Measurements from ENCODE around the gene RPL38. TPM values are rescaled to one million over a fixed set of nuclear protein-coding genes. Genes with fewer than 3 reads are reported as not detected.

RPL38 gene
- total and polyA plus RNA-seq, 5 donors from 2014 or later, result 1,316 to 2,253 (median 2,032) TPM

- no peak for ATAC-seq (ENCODE audit: low read depth in 2 of 2)
- H3K27me3 ChIP-seq (ENCODE audit: control insufficient read depth, insufficient read depth, low read length), result no peaks in the 10 kb centered on the region
- H3K27me3 Mint-ChIP-seq, result no peaks in the 10 kb centered on the region
Observed at GRCh38 chr17:74245871-74246270, 42.4 kb downstream of the RPL38 start.

GRCh38 chr17:74249590-74250270 is 46.3 kb downstream of the RPL38 start:
- ATAC-seq (ENCODE audit: low read depth in 2 of 2) (no peak), DNase-seq (no peak)
- H3K27me3 ChIP-seq (ENCODE audit: control insufficient read depth, insufficient read depth, low read length), result no peaks in the 10 kb centered on the region
- H3K9me3 ChIP-seq (ENCODE audit: control insufficient read depth in 2 of 2, low read length in 2 of 2), result no peaks in the 10 kb centered on the region
- Mint-ChIP-seq H3K27ac (peak overlapping the region in 2 of 3 donors; percentile 26 to 51), H3K4me1 (peaks cover 0 to 5% (median 3%) of the 10 kb centered on the region in 4 donors), H3K27me3 (no peaks in the 10 kb centered on the region), H3K9me3 (peaks cover 0 to 1% (median 0%) of the 10 kb centered on the region in 7 donors), H3K4me3 (no peak overlapping the region), H3K36me3 (peaks cover 18% of the 10 kb centered on the region)
- no peak overlapping the region for H3K27ac ChIP-seq (ENCODE audit: insufficient read depth, low read length, poor library complexity, severe bottlenecking)
- peaks cover 18% of the 10 kb centered on the region for H3K36me3 ChIP-seq (ENCODE audit: control insufficient read depth, insufficient read depth, low read length)
- H3K4me1 ChIP-seq (ENCODE audit: control insufficient read depth, insufficient read depth, low read length, poor library complexity, severe bottlenecking), result no peaks in the 10 kb centered on the region
- no peak overlapping the region for H3K4me3 ChIP-seq (ENCODE audit: low read depth, low read length)

More at GRCh38 chr17:74245871-74246270, 42.4 kb downstream of the RPL38 start:
- Histone ChIP-seq H3K36me3 (ENCODE audit: control insufficient read depth, insufficient read depth, low read length) (peaks cover 10% of the 10 kb centered on the region), H3K9me3 (ENCODE audit: control insufficient read depth in 2 of 2, low read length in 2 of 2) (no peaks in the 10 kb centered on the region), H3K4me1 (ENCODE audit: control insufficient read depth, insufficient read depth, low read length, poor library complexity, severe bottlenecking) (no peaks in the 10 kb centered on the region), H3K27ac (ENCODE audit: insufficient read depth, low read length, poor library complexity, severe bottlenecking) (no peak overlapping the region), H3K4me3 (ENCODE audit: low read depth, low read length) (no peak overlapping the region)
- H3K36me3 Mint-ChIP-seq, result peaks cover 14% of the 10 kb centered on the region
- H3K27ac Mint-ChIP-seq, result peak overlapping the region in 2 of 3 donors; percentile 47 to 68
- no peaks in the 10 kb centered on the region for H3K9me3 Mint-ChIP-seq
- H3K4me1 Mint-ChIP-seq, result peaks cover 0 to 5% (median under 1%) of the 10 kb centered on the region in 4 donors
- no peak overlapping the region for H3K4me3 Mint-ChIP-seq
- DNase-seq, result no peak

GRCh38 chr17:74250324-74250995 is 47.0 kb downstream of the RPL38 start:
- peaks cover 0 to 1% (median 0%) of the 10 kb centered on the region in 7 donors for H3K9me3 Mint-ChIP-seq
- H3K27ac Mint-ChIP-seq, result peak overlapping the region in 1 of 3 donors; percentile 51
- no peaks in the 10 kb centered on the region for H3K4me1 ChIP-seq (ENCODE audit: control insufficient read depth, insufficient read depth, low read length, poor library complexity, severe bottlenecking)
- ATAC-seq (ENCODE audit: low read depth in 2 of 2) (no peak), DNase-seq (no peak)
- peaks cover 18% of the 10 kb centered on the region for H3K36me3 Mint-ChIP-seq
- peaks cover 0 to 5% (median 3%) of the 10 kb centered on the region in 4 donors for H3K4me1 Mint-ChIP-seq
- H3K27me3 Mint-ChIP-seq, result no peaks in the 10 kb centered on the region
- no peak overlapping the region for H3K27ac ChIP-seq (ENCODE audit: insufficient read depth, low read length, poor library complexity, severe bottlenecking)
- no peak overlapping the region for H3K4me3 ChIP-seq (ENCODE audit: low read depth, low read length)
- peaks cover 18% of the 10 kb centered on the region for H3K36me3 ChIP-seq (ENCODE audit: control insufficient read depth, insufficient read depth, low read length)
- no peak overlapping the region for H3K4me3 Mint-ChIP-seq
- H3K27me3 ChIP-seq (ENCODE audit: control insufficient read depth, insufficient read depth, low read length), result no peaks in the 10 kb centered on the region
- no peaks in the 10 kb centered on the region for H3K9me3 ChIP-seq (ENCODE audit: control insufficient read depth in 2 of 2, low read length in 2 of 2)

GRCh38 chr17:74251051-74251450 is 47.6 kb downstream of the RPL38 start:
- Mint-ChIP-seq H3K27ac (peak overlapping the region in 1 of 3 donors; percentile 80), H3K27me3 (no peaks in the 10 kb centered on the region), H3K9me3 (peaks cover 0 to 1% (median 0%) of the 10 kb centered on the region in 7 donors), H3K4me1 (peaks cover 0 to 5% (median 3%) of the 10 kb centered on the region in 4 donors), H3K4me3 (no peak overlapping the region), H3K36me3 (peaks cover 18% of the 10 kb centered on the region)
- H3K27ac ChIP-seq (ENCODE audit: insufficient read depth, low read length, poor library complexity, severe bottlenecking), result no peak overlapping the region
- ATAC-seq (ENCODE audit: low read depth in 2 of 2), result no peak
- H3K4me1 ChIP-seq (ENCODE audit: control insufficient read depth, insufficient read depth, low read length, poor library complexity, severe bottlenecking), result no peaks in the 10 kb centered on the region
- H3K36me3 ChIP-seq (ENCODE audit: control insufficient read depth, insufficient read depth, low read length), result peaks cover 18% of the 10 kb centered on the region
- no peaks in the 10 kb centered on the region for H3K9me3 ChIP-seq (ENCODE audit: control insufficient read depth in 2 of 2, low read length in 2 of 2)
- no peak overlapping the region for H3K4me3 ChIP-seq (ENCODE audit: low read depth, low read length)
- DNase-seq, result no peak
- no peaks in the 10 kb centered on the region for H3K27me3 ChIP-seq (ENCODE audit: control insufficient read depth, insufficient read depth, low read length)

GRCh38 chr17:74251569-74251968 is 48.1 kb downstream of the RPL38 start:
- Mint-ChIP-seq H3K4me3 (peak overlapping the region in 1 of 4 donors; percentile 51), H3K36me3 (peaks cover 16% of the 10 kb centered on the region), H3K27ac (no peak overlapping the region), H3K27me3 (no peaks in the 10 kb centered on the region), H3K9me3 (peaks cover 0 to 1% (median 0%) of the 10 kb centered on the region in 7 donors), H3K4me1 (peaks cover 0 to 5% (median 3%) of the 10 kb centered on the region in 4 donors)
- Histone ChIP-seq H3K4me1 (ENCODE audit: control insufficient read depth, insufficient read depth, low read length, poor library complexity, severe bottlenecking) (no peaks in the 10 kb centered on the region), H3K27me3 (ENCODE audit: control insufficient read depth, insufficient read depth, low read length) (no peaks in the 10 kb centered on the region), H3K4me3 (ENCODE audit: low read depth, low read length) (no peak overlapping the region), H3K9me3 (ENCODE audit: control insufficient read depth in 2 of 2, low read length in 2 of 2) (no peaks in the 10 kb centered on the region), H3K27ac (ENCODE audit: insufficient read depth, low read length, poor library complexity, severe bottlenecking) (no peak overlapping the region), H3K36me3 (ENCODE audit: control insufficient read depth, insufficient read depth, low read length) (peaks cover 18% of the 10 kb centered on the region)
- ATAC-seq (ENCODE audit: low read depth in 2 of 2) (no peak), DNase-seq (no peak)

GRCh38 chr17:74252211-74252610 is 48.7 kb downstream of the RPL38 start:
- H3K36me3 ChIP-seq (ENCODE audit: control insufficient read depth, insufficient read depth, low read length), result peaks cover 18% of the 10 kb centered on the region
- H3K4me1 ChIP-seq (ENCODE audit: control insufficient read depth, insufficient read depth, low read length, poor library complexity, severe bottlenecking), result no peaks in the 10 kb centered on the region
- ATAC-seq (ENCODE audit: low read depth in 2 of 2) (peak in 1 of 2 donors; percentile 24), DNase-seq (no peak)
- Mint-ChIP-seq H3K4me3 (no peak overlapping the region), H3K9me3 (peaks cover 0 to 1% (median 0%) of the 10 kb centered on the region in 7 donors), H3K36me3 (peaks cover 19% of the 10 kb centered on the region), H3K27ac (peak overlapping the region in 1 of 3 donors; percentile 49), H3K4me1 (peaks cover 0 to 5% (median 3%) of the 10 kb centered on the region in 4 donors), H3K27me3 (no peaks in the 10 kb centered on the region)
- no peaks in the 10 kb centered on the region for H3K9me3 ChIP-seq (ENCODE audit: control insufficient read depth in 2 of 2, low read length in 2 of 2)
- H3K27me3 ChIP-seq (ENCODE audit: control insufficient read depth, insufficient read depth, low read length), result no peaks in the 10 kb centered on the region
- no peak overlapping the region for H3K27ac ChIP-seq (ENCODE audit: insufficient read depth, low read length, poor library complexity, severe bottlenecking)
- H3K4me3 ChIP-seq (ENCODE audit: low read depth, low read length), result no peak overlapping the region

- no peaks in the 10 kb centered on the region for H3K4me1 ChIP-seq (ENCODE audit: control insufficient read depth, insufficient read depth, low read length, poor library complexity, severe bottlenecking)
- no peaks in the 10 kb centered on the region for H3K9me3 ChIP-seq (ENCODE audit: control insufficient read depth in 2 of 2, low read length in 2 of 2)
- H3K4me3 ChIP-seq (ENCODE audit: low read depth, low read length), result no peak overlapping the region
- no peaks in the 10 kb centered on the region for H3K27me3 Mint-ChIP-seq
- ATAC-seq (ENCODE audit: low read depth in 2 of 2) (no peak), DNase-seq (no peak)
- H3K27ac ChIP-seq (ENCODE audit: insufficient read depth, low read length, poor library complexity, severe bottlenecking), result no peak overlapping the region
- peak overlapping the region in 1 of 3 donors; percentile 49 for H3K27ac Mint-ChIP-seq
- peaks cover 19% of the 10 kb centered on the region for H3K36me3 Mint-ChIP-seq
- H3K4me1 Mint-ChIP-seq, result peaks cover 0 to 5% (median 3%) of the 10 kb centered on the region in 4 donors
- H3K27me3 ChIP-seq (ENCODE audit: control insufficient read depth, insufficient read depth, low read length), result no peaks in the 10 kb centered on the region
- H3K4me3 Mint-ChIP-seq, result no peak overlapping the region
- peaks cover 0 to 1% (median 0%) of the 10 kb centered on the region in 7 donors for H3K9me3 Mint-ChIP-seq
- peaks cover 18% of the 10 kb centered on the region for H3K36me3 ChIP-seq (ENCODE audit: control insufficient read depth, insufficient read depth, low read length)
Observed at GRCh38 chr17:74253036-74253435, 49.6 kb downstream of the RPL38 start.

Measured in CD4-positive, CD25-positive, alpha-beta regulatory T cell (primary cell).